GM06990 (cell line): Measurements from ENCODE around the gene MEFV.
"Not testable (repeated sequence)": the region's sequence is repeated elsewhere in the genome, so short reads cannot be mapped to it uniquely, and the experiment has no call there.

Experiments used
- DNase-seq: peaks from one replicate; pipeline ENCODE4 v3.0.0-alpha.2; 2011; ENCODE audit not compliant: insufficient read length; ENCODE audit errors: extremely low read depth
- H3K27me3 ChIP-seq: replicated peaks from 2 replicates; pipeline ENCODE4 v1.6.0; 2011; ENCODE audit warnings: low read length; ENCODE audit not compliant: control insufficient read depth, insufficient read depth
- H3K36me3 ChIP-seq: 2 replicates; pipeline ENCODE4 v1.5.1; 2011; ENCODE audit warnings: low read length; ENCODE audit not compliant: control insufficient read depth, insufficient read depth
- H3K4me3 ChIP-seq: replicated peaks from 2 replicates; pipeline ENCODE4 v1.5.1; 2011; ENCODE audit warnings: low read depth, mild to moderate bottlenecking, control low read depth, low read length
- TF ChIP-seq, protein P1 (sequence below): IDR thresholded peaks from 2 replicates; pipeline ENCODE4 v1.5.1; 2011; ENCODE audit warnings: low read length, control low read depth, mild to moderate bottlenecking, inconsistent platforms; ENCODE audit not compliant: insufficient read depth, poor library complexity, severe bottlenecking

Gene MEFV

GRCh38 chr16:3212006-3212405, 44.4 kb downstream of the MEFV start:
- H3K27me3 ChIP-seq: no peaks in the 10 kb centered on the region
- DNase-seq: no peak
- TF ChIP-seq, protein P1, sequence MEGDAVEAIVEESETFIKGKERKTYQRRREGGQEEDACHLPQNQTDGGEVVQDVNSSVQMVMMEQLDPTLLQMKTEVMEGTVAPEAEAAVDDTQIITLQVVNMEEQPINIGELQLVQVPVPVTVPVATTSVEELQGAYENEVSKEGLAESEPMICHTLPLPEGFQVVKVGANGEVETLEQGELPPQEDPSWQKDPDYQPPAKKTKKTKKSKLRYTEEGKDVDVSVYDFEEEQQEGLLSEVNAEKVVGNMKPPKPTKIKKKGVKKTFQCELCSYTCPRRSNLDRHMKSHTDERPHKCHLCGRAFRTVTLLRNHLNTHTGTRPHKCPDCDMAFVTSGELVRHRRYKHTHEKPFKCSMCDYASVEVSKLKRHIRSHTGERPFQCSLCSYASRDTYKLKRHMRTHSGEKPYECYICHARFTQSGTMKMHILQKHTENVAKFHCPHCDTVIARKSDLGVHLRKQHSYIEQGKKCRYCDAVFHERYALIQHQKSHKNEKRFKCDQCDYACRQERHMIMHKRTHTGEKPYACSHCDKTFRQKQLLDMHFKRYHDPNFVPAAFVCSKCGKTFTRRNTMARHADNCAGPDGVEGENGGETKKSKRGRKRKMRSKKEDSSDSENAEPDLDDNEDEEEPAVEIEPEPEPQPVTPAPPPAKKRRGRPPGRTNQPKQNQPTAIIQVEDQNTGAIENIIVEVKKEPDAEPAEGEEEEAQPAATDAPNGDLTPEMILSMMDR: no peak
- no peak overlapping the region for H3K4me3 ChIP-seq
- no peaks in the 10 kb centered on the region for H3K36me3 ChIP-seq

GRCh38 chr16:3207086-3207953, 49.1 kb downstream of the MEFV start:
- DNase-seq: no peak
- Histone ChIP-seq H3K27me3 (no peaks in the 10 kb centered on the region), H3K36me3 (no peaks in the 10 kb centered on the region), H3K4me3 (no peak overlapping the region)
- TF ChIP-seq, protein P1: no peak

DNA sequence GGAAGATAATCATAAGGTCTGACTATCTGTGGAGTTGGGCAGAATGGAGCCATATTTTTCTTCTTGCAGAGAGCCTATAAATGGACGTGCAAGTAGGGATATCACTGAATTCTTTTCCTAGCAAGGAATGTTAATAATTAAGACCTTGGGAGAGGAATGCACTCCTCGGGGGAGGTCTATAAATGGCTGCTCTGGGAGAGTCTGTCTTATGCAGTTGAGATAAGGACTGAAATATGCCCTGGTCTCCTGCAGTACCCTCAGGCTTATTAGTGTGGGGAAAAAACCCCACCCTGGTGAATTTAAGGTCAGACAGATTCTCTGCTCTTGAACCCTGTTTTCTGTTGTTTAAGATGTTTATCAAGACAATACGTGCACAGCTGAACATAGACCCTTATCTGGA, 50.5 kb downstream of the MEFV start:
- DNase-seq, H3K4me3 ChIP-seq, H3K27me3 ChIP-seq, H3K36me3 ChIP-seq: not testable (repeated sequence)

DNA sequence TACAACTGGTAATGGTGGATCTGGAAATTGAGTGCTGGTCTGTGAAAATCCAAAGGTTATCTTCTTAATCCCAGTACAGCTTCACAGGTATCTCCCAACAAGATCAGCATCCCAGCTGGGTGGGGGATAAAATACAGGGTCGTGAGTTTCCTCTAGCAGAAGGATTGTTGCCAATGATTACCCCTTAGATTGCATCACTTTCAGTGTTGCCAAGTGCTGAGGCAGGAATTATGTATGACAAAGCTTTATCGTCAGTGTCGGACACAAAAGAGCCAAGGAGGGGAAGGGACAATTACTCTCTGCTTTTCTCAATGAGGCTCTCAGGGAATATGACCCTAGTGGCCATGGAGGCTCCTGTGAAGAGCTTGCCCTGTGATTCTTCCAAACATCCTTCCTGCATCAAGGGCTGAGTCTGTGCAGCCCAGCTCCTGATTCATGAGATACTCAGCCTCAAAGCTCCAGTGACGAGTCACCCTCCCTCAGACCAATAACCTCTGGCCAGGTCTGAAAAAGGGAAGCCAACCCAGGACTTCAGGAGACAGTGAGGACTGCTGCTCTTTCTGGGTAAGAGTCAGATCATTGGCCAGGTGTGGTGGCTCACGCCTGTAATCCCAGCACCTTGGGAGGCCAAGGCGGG, 53.4 kb downstream of the MEFV start:
- DNase-seq: no peak
- TF ChIP-seq, protein P1: no peak
- H3K36me3 ChIP-seq: no peaks in the 10 kb centered on the region
- no peak overlapping the region for H3K4me3 ChIP-seq
- no peaks in the 10 kb centered on the region for H3K27me3 ChIP-seq

DNA sequence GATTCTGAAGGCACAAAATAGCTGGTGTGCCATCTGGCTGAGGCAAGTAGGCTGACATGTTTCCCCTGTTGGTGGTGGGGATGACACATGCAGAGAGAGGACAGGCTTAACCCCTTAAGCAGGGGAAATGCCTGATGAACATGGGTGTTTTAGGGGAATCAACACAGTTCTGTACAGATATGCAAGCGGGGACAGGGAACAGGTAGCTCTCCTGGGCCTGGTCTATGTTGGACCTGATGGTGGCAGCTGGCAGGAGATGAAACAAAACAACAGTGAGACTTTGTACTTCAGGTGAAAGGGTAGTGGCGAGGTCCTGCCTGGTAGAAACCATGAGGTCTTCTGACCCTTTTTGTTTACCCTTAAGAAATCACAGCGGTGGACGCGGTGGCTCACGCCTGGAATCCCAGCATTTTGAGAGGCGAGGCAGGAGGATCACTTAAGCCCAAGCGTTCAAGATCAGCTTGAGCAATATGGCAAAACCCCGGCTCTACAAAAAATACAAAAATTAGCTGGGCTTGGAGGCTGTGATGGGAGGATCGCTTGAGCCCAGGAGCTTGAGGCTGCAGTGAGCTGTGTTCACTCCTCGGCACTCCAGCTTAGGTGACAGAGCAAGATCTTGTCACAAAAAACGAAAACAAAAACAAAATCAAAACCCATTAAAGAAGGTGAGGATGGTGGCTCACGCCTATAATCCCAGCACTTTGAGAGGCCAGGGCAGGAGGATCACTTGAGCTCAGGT, 57.9 kb downstream of the MEFV start:
- Histone ChIP-seq H3K4me3 (no peak overlapping the region), H3K27me3 (no peaks in the 10 kb centered on the region), H3K36me3 (no peaks in the 10 kb centered on the region)
- no peak for DNase-seq
- TF ChIP-seq, protein P1: no peak

DNA sequence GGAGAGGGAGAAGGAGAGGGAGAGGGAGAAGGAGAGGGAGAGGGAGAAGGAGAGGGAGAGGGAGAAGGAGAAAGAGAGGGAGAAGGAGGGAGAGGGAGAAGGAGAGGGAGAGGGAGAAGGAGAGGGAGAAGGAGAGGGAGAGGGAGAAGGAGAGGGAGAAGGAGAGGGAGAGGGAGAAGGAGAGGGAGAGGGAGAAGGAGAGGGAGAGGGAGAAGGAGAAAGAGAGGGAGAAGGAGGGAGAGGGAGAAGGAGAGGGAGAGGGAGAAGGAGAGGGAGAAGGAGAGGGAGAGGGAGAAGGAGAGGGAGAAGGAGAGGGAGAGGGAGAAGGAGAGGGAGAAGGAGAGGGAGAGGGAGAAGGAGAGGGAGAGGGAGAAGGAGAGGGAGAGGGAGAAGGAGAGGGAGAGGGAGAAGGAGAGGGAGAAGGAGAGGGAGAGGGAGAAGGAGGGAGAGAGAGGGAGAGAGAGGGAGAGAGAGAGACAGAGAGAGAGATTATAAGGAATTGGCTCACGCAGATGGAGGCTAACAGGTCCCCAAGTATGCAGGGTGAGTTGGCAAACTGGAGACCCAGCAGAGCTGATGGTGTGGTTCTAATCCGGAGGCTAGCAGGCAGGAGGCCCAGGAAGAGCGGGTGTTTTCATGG, 58.6 kb downstream of the MEFV start:
- H3K4me3 ChIP-seq, H3K36me3 ChIP-seq, H3K27me3 ChIP-seq, DNase-seq: not testable (repeated sequence)
